Bone marrow (tissue), 2 donors: ENCODE results near the gene ZNF345.

Source experiments
- DNase-seq, 2 donors: peaks; one replicate each; lab custom pipeline; 2025; lab: John Stamatoyannopoulos, UW

ZNF345 gene

GRCh38 chr19:36916991-36917390 is 66.3 kb downstream of the ZNF345 start:
- no peak for DNase-seq

- DNase-seq, result no peak
Measured at GRCh38 chr19:36918090-36918489, 67.4 kb downstream of the ZNF345 start.
